Esophagus muscularis mucosa (tissue), 4 donors: ENCODE measurements around the gene AIPL1. TPM values are rescaled to one million over a fixed set of nuclear protein-coding genes. Genes with fewer than 3 reads are reported as not detected.

Experiments
- DNase-seq: peaks from one replicate; pipeline ENCODE4 v3.0.0-alpha.2; 2017; ENCODE audit errors: extremely low spot score
- H3K27ac ChIP-seq, 4 donors: fragments of 200-600 bp; sonication (generic); replicated peaks in 1 of 4; 1 replicate in 3 of 4; 2 replicates in 1 of 4; pipeline ENCODE4 v1.5.1; 2016 to 2019; ENCODE audit warnings: mild to moderate bottlenecking in 1 of 4
- H3K27me3 ChIP-seq, 4 donors: fragments of 200-600 bp; sonication (generic); one replicate each; pipeline versions ENCODE4 v1.5.1 to v1.6.0; 2016 to 2019
- H3K36me3 ChIP-seq, 4 donors: fragments of 200-600 bp; sonication (generic); one replicate each; pipeline ENCODE4 v1.5.1; 2016 to 2019
- H3K4me1 ChIP-seq, 4 donors: fragments of 200-600 bp; sonication (generic); one replicate each; pipeline ENCODE4 v1.5.1; 2016 to 2019
- H3K4me3 ChIP-seq, 4 donors: fragments of 200-600 bp; sonication (generic); 1 replicate in 2 of 4; 2 replicates in 2 of 4; pipeline ENCODE4 v1.5.1; 2016 to 2019; ENCODE audit warnings: mild to moderate bottlenecking in 4 of 4, moderate library complexity in 1 of 4
- H3K9me3 ChIP-seq, 4 donors: fragments of 200-600 bp; sonication (generic); 1 replicate in 3 of 4; 2 replicates in 1 of 4; pipeline ENCODE4 v1.5.1; 2016 to 2019
- EP300 ChIP-seq: sonication (generic); formaldehyde crosslinking; IDR thresholded peaks from one replicate; pipeline ENCODE4 v1.6.1; 2017; ENCODE audit warnings: antibody characterized with exemption
- POLR2A ChIP-seq: fragments of 450-650 bp; IDR thresholded peaks from one replicate; pipeline ENCODE4 v1.6.1; 2017; ENCODE audit warnings: antibody characterized with exemption, moderate library complexity, mild to moderate bottlenecking, low read depth
- POLR2AphosphoS5 ChIP-seq, 2 donors: sonication (generic); formaldehyde crosslinking; IDR thresholded peaks; one replicate each; pipeline ENCODE4 v1.6.1; 2017; ENCODE audit warnings: antibody characterized with exemption in 2 of 2
- WGBS: methylation state at CpG from one replicate; pipeline ENCODE4 v1.1.5; 2018; 5-methylcytosine and 5-hydroxymethylcytosine counted together
- intact Hi-C: fragments of 100-400 bp; cut with DNase I; formaldehyde crosslinking; loops from one replicate; pipeline ENCODE4 v1.15.1; 2023
- total RNA-seq, 4 donors: library from RNA; depleted of rRNA; stranded (reverse); fragments of >200 nt; gene quantifications; one replicate each; pipeline versions ENCODE4 v1.1.0 to v1.2.1, GENCODE V29; 2016
- TF ChIP-seq, protein P1 (sequence below), 3 experiments: fragments of 200-600 bp in 2 of 3; fragments of 450-650 bp in 1 of 3; sonication (generic) in 2 of 3; IDR thresholded peaks; one replicate each; pipeline ENCODE4 v1.5.1; 2017 to 2019; ENCODE audit warnings: antibody characterized with exemption in 3 of 3, mild to moderate bottlenecking in 2 of 3, moderate library complexity in 1 of 3

The AIPL1 gene
- total RNA-seq, 4 donors from 2014 or later: not detected

DNA sequence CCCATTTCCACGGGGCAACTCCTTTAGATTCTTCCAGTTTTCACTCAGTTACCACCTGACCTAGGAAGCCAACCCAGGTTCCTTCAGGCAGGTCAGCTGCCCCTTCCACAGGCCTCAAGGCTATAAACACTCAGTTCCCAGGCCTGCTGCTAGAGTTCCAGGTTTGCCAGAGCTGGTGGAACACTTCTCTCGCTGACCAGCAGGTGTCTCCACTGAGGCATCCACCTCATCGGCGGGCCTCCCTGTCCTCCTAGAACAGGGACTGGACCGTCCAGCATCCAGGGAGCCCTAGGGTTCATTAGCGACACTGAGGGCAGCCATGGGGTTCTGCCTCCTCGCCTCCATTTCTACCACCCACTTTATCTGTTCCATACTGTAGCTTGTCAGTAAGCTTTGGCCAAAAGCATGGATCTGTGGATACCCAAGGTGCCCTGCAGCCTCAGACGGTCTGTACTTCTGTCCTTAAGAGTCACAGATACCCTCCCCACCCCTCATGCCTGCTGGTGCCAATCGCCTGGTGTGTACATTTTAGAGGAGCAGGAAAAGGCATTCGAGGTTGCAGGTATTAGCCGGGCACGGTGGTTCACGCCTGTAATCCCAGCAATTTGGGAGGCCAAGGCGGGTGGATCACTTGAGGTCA, 38.3 kb upstream of the AIPL1 start:
- Histone ChIP-seq H3K27ac (peak overlapping the region in 1 of 4 donors; percentile 24), H3K36me3 (peaks cover 0 to 65% (median 35%) of the 10 kb centered on the region in 4 donors), H3K4me3 (no peak overlapping the region), H3K27me3 (no peaks in the 10 kb centered on the region), H3K9me3 (no peaks in the 10 kb centered on the region), H3K4me1 (peaks cover 0 to 40% (median 29%) of the 10 kb centered on the region in 4 donors)
- 58% methylated on average over 11 of the region's 14 CpGs for WGBS
- intact Hi-C loops: loop anchor here (5.0 kb wide), 2 partner anchors 84 to 169 kb away; partner anchors contain the start of genes KIAA0753, PITPNM3 and TXNDC17
- DNase-seq: no peak
- peak; percentile 45 to 68 for TF ChIP-seq POLR2AphosphoS5 (IDR thresholded peaks at IDR 0.05)
- TF ChIP-seq EP300: no peak
- TF ChIP-seq, protein P1, sequence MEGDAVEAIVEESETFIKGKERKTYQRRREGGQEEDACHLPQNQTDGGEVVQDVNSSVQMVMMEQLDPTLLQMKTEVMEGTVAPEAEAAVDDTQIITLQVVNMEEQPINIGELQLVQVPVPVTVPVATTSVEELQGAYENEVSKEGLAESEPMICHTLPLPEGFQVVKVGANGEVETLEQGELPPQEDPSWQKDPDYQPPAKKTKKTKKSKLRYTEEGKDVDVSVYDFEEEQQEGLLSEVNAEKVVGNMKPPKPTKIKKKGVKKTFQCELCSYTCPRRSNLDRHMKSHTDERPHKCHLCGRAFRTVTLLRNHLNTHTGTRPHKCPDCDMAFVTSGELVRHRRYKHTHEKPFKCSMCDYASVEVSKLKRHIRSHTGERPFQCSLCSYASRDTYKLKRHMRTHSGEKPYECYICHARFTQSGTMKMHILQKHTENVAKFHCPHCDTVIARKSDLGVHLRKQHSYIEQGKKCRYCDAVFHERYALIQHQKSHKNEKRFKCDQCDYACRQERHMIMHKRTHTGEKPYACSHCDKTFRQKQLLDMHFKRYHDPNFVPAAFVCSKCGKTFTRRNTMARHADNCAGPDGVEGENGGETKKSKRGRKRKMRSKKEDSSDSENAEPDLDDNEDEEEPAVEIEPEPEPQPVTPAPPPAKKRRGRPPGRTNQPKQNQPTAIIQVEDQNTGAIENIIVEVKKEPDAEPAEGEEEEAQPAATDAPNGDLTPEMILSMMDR (IDR thresholded peaks at IDR 0.05): peak; percentile 91 to 99 (median 95)
- no peak for TF ChIP-seq POLR2A

DNA sequence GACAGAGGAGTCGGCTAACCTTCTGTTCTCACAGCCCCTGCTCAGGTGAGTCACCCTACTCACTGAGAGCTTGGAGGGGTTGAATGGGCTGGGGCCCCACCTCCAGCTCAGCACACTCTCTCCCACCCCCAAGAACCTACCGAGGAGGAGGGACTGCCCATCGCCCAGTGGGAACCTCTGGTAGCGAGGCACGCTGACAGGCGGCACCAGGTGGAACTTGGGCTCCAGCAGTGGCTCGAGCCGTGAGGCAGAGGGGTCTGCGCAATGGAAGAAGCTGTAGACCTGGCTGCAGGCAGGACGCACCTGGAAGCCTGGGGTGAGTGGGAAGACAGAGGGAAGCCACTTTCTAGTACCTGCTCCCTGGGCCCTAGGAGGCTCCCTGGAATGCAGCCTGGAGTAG, 37.6 kb upstream of the AIPL1 start:
- Histone ChIP-seq H3K4me1 (peaks cover 0 to 40% (median 29%) of the 10 kb centered on the region in 4 donors), H3K27ac (peak overlapping the region in 1 of 4 donors; percentile 8), H3K4me3 (no peak overlapping the region), H3K36me3 (peaks cover 0 to 65% (median 38%) of the 10 kb centered on the region in 4 donors), H3K9me3 (no peaks in the 10 kb centered on the region), H3K27me3 (no peaks in the 10 kb centered on the region)
- no peak for DNase-seq
- 93% methylated on average over 3 of the region's 10 CpGs for WGBS
- TF ChIP-seq POLR2AphosphoS5 (IDR thresholded peaks at IDR 0.05) (no peak), EP300 (no peak), POLR2A (no peak)
- TF ChIP-seq, protein P1 (IDR thresholded peaks at IDR 0.05): no peak
- intact Hi-C loops: loop anchor here (5.0 kb wide), 2 partner anchors 85 to 170 kb away; partner anchors contain the start of genes KIAA0753, PITPNM3 and TXNDC17

DNA sequence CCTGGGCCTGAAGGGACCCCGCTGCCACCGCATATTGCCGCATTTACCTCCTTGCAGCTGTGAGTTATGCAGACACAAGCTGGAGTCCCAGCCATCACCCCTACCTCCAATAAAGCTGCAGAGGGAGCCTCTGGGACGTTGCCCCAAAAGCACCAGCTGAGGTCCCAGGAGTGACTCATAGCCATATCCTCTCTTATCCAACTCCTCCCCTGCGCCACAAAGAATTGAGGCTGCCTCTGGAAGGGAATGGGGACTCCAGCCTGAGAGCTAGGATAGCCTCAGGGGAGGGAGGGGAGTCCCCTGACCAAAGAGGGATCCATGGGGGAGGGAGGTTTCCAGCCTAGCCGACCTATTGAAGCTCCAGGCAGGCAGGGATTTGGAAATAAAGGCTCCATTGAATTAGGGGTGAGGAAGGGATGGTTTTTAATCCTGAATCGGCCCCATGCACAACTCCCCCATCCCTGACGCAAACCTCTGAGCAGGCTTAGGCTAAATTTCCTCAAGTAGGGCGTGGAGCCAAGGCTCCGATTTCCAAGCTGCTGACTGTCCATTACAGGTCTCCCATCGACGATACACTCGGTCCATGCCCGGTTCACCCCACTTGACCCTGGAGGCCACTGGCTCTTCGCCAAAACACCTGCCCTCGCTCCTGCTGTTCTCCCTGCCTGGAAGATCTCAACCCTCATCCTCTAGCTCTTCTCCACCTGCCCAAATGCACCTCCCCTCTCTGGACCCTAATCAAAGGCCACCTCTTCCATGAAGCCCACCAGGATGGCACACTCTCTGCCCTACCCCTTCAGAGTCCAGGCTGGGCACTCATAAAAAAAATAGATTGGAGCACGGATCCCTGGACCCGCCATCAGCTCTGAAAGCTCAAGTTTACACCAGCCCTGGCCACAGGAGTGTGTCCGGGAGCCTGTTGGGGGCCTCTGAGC, 36.9 kb upstream of the AIPL1 start:
- peaks cover 0 to 64% (median 36%) of the 10 kb centered on the region in 4 donors for H3K36me3 ChIP-seq
- intact Hi-C loops: loop anchor here (5.0 kb wide), 2 partner anchors 86 to 171 kb away; partner anchors contain the start of genes KIAA0753, PITPNM3 and TXNDC17
- H3K27ac ChIP-seq: peak overlapping the region in 1 of 4 donors; percentile 8
- H3K4me3 ChIP-seq: no peak overlapping the region
- WGBS: 75% methylated on average over 18 of the region's 19 CpGs
- TF ChIP-seq POLR2AphosphoS5 (IDR thresholded peaks at IDR 0.05) (no peak), EP300 (no peak), POLR2A (no peak)
- TF ChIP-seq, protein P1 (IDR thresholded peaks at IDR 0.05): no peak
- H3K4me1 ChIP-seq: peaks cover 0 to 38% (median 28%) of the 10 kb centered on the region in 4 donors
- H3K9me3 ChIP-seq: no peaks in the 10 kb centered on the region
- DNase-seq: no peak
- H3K27me3 ChIP-seq: no peaks in the 10 kb centered on the region

DNA sequence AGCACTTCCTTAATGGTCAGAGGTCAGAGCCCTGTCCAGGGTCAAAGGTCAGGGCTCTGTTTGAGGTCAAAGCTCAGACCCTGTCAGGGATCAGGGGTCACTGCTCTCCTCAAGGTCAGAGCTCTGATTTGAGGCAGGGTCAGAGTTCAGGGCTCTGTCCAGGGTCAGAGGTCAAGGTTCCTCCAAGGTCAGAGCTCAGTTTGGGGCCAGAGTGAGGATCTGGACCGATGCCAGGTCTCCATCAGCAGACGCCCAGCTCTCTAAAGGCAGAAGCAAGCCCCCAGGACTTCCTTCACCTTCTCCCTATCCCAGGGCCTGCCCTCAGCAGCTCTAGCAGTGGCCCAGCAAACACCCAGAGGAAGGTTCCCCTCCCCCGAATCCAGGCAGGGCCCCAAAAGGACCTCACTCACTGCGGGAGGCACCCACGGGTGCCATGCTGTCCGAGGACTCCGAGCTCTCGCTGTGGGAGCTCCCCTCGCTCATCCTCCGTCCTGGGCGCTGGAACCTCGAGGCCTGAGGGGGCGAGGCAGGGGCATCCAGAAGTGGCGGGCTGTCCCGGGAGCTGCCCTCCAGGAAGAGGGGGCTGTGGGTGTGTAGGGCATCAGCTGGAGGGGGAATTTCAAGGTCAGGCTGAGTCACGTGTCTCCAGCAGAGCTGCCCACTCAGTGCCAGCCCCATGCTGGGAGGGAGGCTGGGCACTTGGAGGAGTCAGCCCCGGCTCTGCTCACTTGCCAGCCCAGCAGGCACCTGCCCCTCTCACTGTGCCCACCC, 36.0 kb upstream of the AIPL1 start:
- Histone ChIP-seq H3K9me3 (no peaks in the 10 kb centered on the region), H3K4me1 (peaks cover 0 to 29% (median 19%) of the 10 kb centered on the region in 4 donors), H3K27ac (no peak overlapping the region), H3K36me3 (peaks cover 0 to 63% (median 33%) of the 10 kb centered on the region in 4 donors), H3K4me3 (no peak overlapping the region), H3K27me3 (no peaks in the 10 kb centered on the region)
- no peak for DNase-seq
- WGBS: 85% methylated on average over 11 of the region's 17 CpGs
- intact Hi-C loops: loop anchor here (5.0 kb wide), 2 partner anchors 86 to 171 kb away; partner anchors contain the start of genes KIAA0753, PITPNM3 and TXNDC17
- no peak for TF ChIP-seq EP300
- TF ChIP-seq POLR2A: no peak
- TF ChIP-seq, protein P1 (IDR thresholded peaks at IDR 0.05): no peak
